ENCODE results near the gene SH3TC1. TPM values are rescaled to one million over a fixed set of nuclear protein-coding genes. Genes with fewer than 3 reads are reported as not detected.
A peak's percentile ranks its signal among the peaks of the same experiment; 100 is the strongest.

Gene SH3TC1
- total and polyA plus RNA-seq, 2 of the 8 experiments (the other 6 are each of a cell fraction or from before 2014, with no cell fraction given) = 0.15 TPM; not detected in 1

DNA sequence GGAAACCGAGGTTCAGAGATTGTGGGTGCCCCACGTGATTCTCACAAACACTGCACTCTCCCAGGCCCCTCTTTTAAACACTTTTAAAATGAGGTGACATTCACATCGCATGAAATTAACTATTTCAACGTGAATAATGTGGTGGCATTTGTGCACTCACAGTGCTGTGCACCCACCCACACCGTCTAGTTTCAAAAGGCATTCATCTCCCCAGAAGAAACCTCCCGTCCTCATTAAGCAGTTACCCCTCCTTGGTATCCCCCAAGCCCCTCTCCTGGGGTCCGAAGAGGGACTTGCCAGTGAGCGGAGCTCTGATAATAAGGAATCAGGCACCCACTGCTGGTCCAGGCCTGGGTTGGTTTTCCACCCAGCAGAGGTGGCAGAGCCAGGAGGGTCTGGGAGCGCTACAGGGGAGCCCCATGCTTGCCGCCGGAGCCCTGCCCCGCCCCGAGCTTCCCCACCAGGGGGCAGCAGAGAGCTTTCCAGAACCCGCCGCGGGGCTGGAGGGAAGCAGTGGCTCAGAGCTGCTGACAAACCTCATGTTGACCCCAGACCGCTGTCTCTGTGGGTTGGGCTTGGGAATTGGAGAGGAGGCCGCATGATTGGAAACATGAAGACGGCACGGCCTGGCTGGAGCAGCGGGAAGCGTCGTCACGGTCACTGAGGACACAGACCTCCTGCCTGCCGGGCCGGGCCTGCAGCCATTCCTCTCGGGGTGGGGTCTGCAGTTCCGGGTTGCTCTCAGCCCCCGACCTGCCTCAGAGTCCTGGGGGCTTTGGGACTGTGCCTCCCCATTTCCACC is 43.0 kb downstream of the SH3TC1 start (continued):
- TF ChIP-seq SAP30 (IDR thresholded peaks at IDR 0.05; ENCODE audit: insufficient read depth, insufficient replicate concordance, low read length) = no peak
- TF ChIP-seq EZH2 (IDR thresholded peaks at IDR 0.05; ENCODE audit: low read depth, low read length, severe bottlenecking) = no peak
- no peak for TF ChIP-seq BCL11A (IDR thresholded peaks at IDR 0.05; ENCODE audit: low read depth in 2 of 2, low read length in 2 of 2)
- TF ChIP-seq, protein P1, sequence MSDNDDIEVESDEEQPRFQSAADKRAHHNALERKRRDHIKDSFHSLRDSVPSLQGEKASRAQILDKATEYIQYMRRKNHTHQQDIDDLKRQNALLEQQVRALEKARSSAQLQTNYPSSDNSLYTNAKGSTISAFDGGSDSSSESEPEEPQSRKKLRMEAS (IDR thresholded peaks at IDR 0.05) = peak; percentile 86
- TF ChIP-seq, protein P2, sequence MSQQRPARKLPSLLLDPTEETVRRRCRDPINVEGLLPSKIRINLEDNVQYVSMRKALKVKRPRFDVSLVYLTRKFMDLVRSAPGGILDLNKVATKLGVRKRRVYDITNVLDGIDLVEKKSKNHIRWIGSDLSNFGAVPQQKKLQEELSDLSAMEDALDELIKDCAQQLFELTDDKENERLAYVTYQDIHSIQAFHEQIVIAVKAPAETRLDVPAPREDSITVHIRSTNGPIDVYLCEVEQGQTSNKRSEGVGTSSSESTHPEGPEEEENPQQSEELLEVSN (IDR thresholded peaks at IDR 0.05) = peak; percentile 82
- TF ChIP-seq TAF7 (optimal IDR thresholded peaks at IDR 0.05; ENCODE audit: borderline replicate concordance, low read depth, low read length) = no peak
- TF ChIP-seq RAD21 (IDR thresholded peaks at IDR 0.05 in 1 of 2, conservative IDR thresholded peaks at IDR 0.05 in 1 of 2; ENCODE audit: low read depth in 2 of 2, low read length in 2 of 2) = peak; percentile 94 to 96
- TF ChIP-seq CREB1 (IDR thresholded peaks at IDR 0.05) = peak; percentile 28; the same call in 1 of the 2 replicates
- no peak for TF ChIP-seq KDM5A (IDR thresholded peaks at IDR 0.05; ENCODE audit: low read length)
- no peak for TF ChIP-seq TAF1 (IDR thresholded peaks at IDR 0.05; ENCODE audit: low read depth, low read length)
- no peak for TF ChIP-seq SUZ12 (IDR thresholded peaks at IDR 0.05; ENCODE audit: low read length)
- no peak for TF ChIP-seq KDM4A (IDR thresholded peaks at IDR 0.05; ENCODE audit: low read depth, low read length, severe bottlenecking)
- TF ChIP-seq EP300 (IDR thresholded peaks at IDR 0.05; ENCODE audit: borderline replicate concordance in 1 of 2, low read depth in 2 of 2, low read length in 2 of 2) = no peak
- TF ChIP-seq POLR2A (IDR thresholded peaks at IDR 0.05; ENCODE audit: control extremely low read depth in 1 of 2, low read depth in 2 of 2, low read length in 2 of 2) = no peak
- TF ChIP-seq SIN3A (conservative IDR thresholded peaks at IDR 0.05 in 1 of 2, IDR thresholded peaks at IDR 0.05 in 1 of 2; ENCODE audit: low read depth in 1 of 2, low read length in 2 of 2) = peak in 1 of 2 experiments; percentile 60; a peak in 1 of 4 replicates
- TF ChIP-seq, protein P3, sequence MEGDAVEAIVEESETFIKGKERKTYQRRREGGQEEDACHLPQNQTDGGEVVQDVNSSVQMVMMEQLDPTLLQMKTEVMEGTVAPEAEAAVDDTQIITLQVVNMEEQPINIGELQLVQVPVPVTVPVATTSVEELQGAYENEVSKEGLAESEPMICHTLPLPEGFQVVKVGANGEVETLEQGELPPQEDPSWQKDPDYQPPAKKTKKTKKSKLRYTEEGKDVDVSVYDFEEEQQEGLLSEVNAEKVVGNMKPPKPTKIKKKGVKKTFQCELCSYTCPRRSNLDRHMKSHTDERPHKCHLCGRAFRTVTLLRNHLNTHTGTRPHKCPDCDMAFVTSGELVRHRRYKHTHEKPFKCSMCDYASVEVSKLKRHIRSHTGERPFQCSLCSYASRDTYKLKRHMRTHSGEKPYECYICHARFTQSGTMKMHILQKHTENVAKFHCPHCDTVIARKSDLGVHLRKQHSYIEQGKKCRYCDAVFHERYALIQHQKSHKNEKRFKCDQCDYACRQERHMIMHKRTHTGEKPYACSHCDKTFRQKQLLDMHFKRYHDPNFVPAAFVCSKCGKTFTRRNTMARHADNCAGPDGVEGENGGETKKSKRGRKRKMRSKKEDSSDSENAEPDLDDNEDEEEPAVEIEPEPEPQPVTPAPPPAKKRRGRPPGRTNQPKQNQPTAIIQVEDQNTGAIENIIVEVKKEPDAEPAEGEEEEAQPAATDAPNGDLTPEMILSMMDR (IDR thresholded peaks at IDR 0.05; ENCODE audit: control extremely low read depth in 1 of 3, insufficient read depth in 1 of 3, low read depth in 1 of 3, low read length in 3 of 3) = peak in 2 of 3 experiments; percentile 87 to 97; a peak in 3 of 4 replicates
